Measurements from ENCODE around the gene PLCB3. TPM values are rescaled to one million over a fixed set of nuclear protein-coding genes. Genes with fewer than 3 reads are reported as not detected.

Gene PLCB3
- total RNA-seq, 1 experiment from 2014 or later = 41.2 TPM

GRCh38 chr11:64258946-64259532 lies 7.7 kb downstream of the PLCB3 start:
- POLR2A ChIA-PET = interaction anchor here (0.5 kb wide), 1 partner anchor 149 kb away, joined by 3 read pairs; no protein-coding TSS in a partner anchor
- CTCF ChIA-PET = no interaction called here
- no peak overlapping the region for H3K4me3 ChIP-seq (ENCODE audit: low read depth in 2 of 2, low read length in 2 of 2)
- DNase-seq (ENCODE audit: low read depth, low spot score) (no peak), ATAC-seq (no peak)
- TF ChIP-seq REST (IDR thresholded peaks at IDR 0.05; ENCODE audit: insufficient read depth in 1 of 2, low read depth in 2 of 2, low read length in 1 of 2) (no peak), POLR2AphosphoS5 (IDR thresholded peaks at IDR 0.05; ENCODE audit: low read depth, low read length) (no peak), TCF7L2 (IDR thresholded peaks at IDR 0.05; ENCODE audit: low read depth, low read length) (no peak), CTCF (IDR thresholded peaks at IDR 0.05) (no peak), SIN3A (IDR thresholded peaks at IDR 0.05; ENCODE audit: borderline replicate concordance, insufficient read depth, low read depth, low read length) (no peak)
- H3K9me3 ChIP-seq (ENCODE audit: control insufficient read depth, insufficient read depth, low read depth, low read length) = no peaks in the 10 kb centered on the region
- H3K27me3 ChIP-seq (ENCODE audit: control insufficient read depth, insufficient read depth, low read length) = no peaks in the 10 kb centered on the region
- in situ Hi-C loops (cut with HindIII; ENCODE audit: low pct_unique_long_range_greater_than_20kb, low sequenced_read_pairs) (no loop called here), intact Hi-C loops (cut with micrococcal nuclease; ENCODE audit: unreplicated experiment) (no loop called here)
- no peak overlapping the region for H3K27ac ChIP-seq (ENCODE audit: low read length)
- H3K4me1 ChIP-seq (ENCODE audit: control insufficient read depth, insufficient read depth, low read length) = peaks cover 3% of the 10 kb centered on the region; the same call in 1 of the 2 replicates
- no TSS peak for BruUV-seq (replicated peaks)
- H3K36me3 ChIP-seq (ENCODE audit: control insufficient read depth, insufficient read depth, low read length) = no peaks in the 10 kb centered on the region; the same call in 1 of the 2 replicates

- ATAC-seq (no peak), DNase-seq (ENCODE audit: low read depth, low spot score) (no peak)
- H3K27me3 ChIP-seq (ENCODE audit: control insufficient read depth, insufficient read depth, low read length) = no peaks in the 10 kb centered on the region
- in situ Hi-C loops (cut with HindIII; ENCODE audit: low pct_unique_long_range_greater_than_20kb, low sequenced_read_pairs) = no loop called here
- ChIA-PET POLR2A (no interaction called here), CTCF (no interaction called here)
- H3K4me3 ChIP-seq (ENCODE audit: low read depth in 2 of 2, low read length in 2 of 2) = no peak overlapping the region
- H3K9me3 ChIP-seq (ENCODE audit: control insufficient read depth, insufficient read depth, low read depth, low read length) = no peaks in the 10 kb centered on the region
- H3K4me1 ChIP-seq (ENCODE audit: control insufficient read depth, insufficient read depth, low read length) = peaks cover 3% of the 10 kb centered on the region; the same call in 1 of the 2 replicates
- no TSS peak for BruUV-seq (replicated peaks)
- no peak overlapping the region for H3K27ac ChIP-seq (ENCODE audit: low read length)
- intact Hi-C loops (cut with micrococcal nuclease; ENCODE audit: unreplicated experiment) = no loop called here
- H3K36me3 ChIP-seq (ENCODE audit: control insufficient read depth, insufficient read depth, low read length) = no peaks in the 10 kb centered on the region; the same call in 1 of the 2 replicates
- TF ChIP-seq REST (IDR thresholded peaks at IDR 0.05; ENCODE audit: insufficient read depth in 1 of 2, low read depth in 2 of 2, low read length in 1 of 2) (no peak), SIN3A (IDR thresholded peaks at IDR 0.05; ENCODE audit: borderline replicate concordance, insufficient read depth, low read depth, low read length) (no peak), TCF7L2 (IDR thresholded peaks at IDR 0.05; ENCODE audit: low read depth, low read length) (no peak), POLR2AphosphoS5 (IDR thresholded peaks at IDR 0.05; ENCODE audit: low read depth, low read length) (no peak), CTCF (IDR thresholded peaks at IDR 0.05) (no peak)
Observed at GRCh38 chr11:64259533-64260067, 8.3 kb downstream of the PLCB3 start.

All from Panc1 (cell line).